Neural cell (in vitro differentiated cells): ENCODE data around the gene APBA2. TPM values are rescaled to one million over a fixed set of nuclear protein-coding genes. Genes with fewer than 3 reads are reported as not detected.

Experiments
- H2AFZ ChIP-seq: fragments of 200-600, 300-800 bp; sonication (generic), shearing (Covaris generic); 2 replicates; pipeline ENCODE4 v1.6.0; 2014; ENCODE audit warnings: low read depth, mild to moderate bottlenecking, antibody characterized with exemption, low read length, moderate library complexity
- H3F3A ChIP-seq: fragments of 200-600 bp; shearing (Covaris generic); 2 replicates; pipeline ENCODE4 v1.6.1; 2016; ENCODE audit warnings: mild to moderate bottlenecking, moderate library complexity, mixed read lengths, antibody characterized with exemption, low read length; ENCODE audit not compliant: insufficient read depth, poor library complexity, severe bottlenecking
- H3K27ac ChIP-seq: fragments of 200-600, 300-800 bp; sonication (generic), shearing (Covaris generic); 2 replicates; pipeline ENCODE4 v1.5.1; 2014; ENCODE audit warnings: mild to moderate bottlenecking, low read length, moderate library complexity
- H3K27me3 ChIP-seq: fragments of 300-800, 200-600 bp; sonication (generic), shearing (Covaris generic); 2 replicates; pipeline ENCODE4 v1.6.0; 2014; ENCODE audit warnings: mild to moderate bottlenecking, low read depth, low read length, moderate library complexity; ENCODE audit not compliant: insufficient read depth
- H3K36me3 ChIP-seq: fragments of 300-800, 200-600 bp; sonication (generic), shearing (Covaris generic); 2 replicates; pipeline ENCODE4 v1.5.1; 2014; ENCODE audit warnings: mild to moderate bottlenecking, antibody characterized with exemption, low read length, moderate library complexity; ENCODE audit not compliant: insufficient read depth
- H3K4me2 ChIP-seq: fragments of 300-800, 200-600 bp; sonication (generic), shearing (Covaris generic); 2 replicates; pipeline ENCODE4 v1.6.0; 2014; ENCODE audit warnings: mild to moderate bottlenecking, low read length
- H3K4me3 ChIP-seq: fragments of 300-800, 200-600 bp; sonication (generic), shearing (Covaris generic); 2 replicates; pipeline ENCODE4 v1.5.1; 2014; ENCODE audit warnings: mild to moderate bottlenecking, low read length, moderate library complexity
- H3K79me2 ChIP-seq: fragments of 200-600 bp; shearing (Covaris generic); replicated peaks from 2 replicates; pipeline ENCODE4 v1.6.0; 2014; ENCODE audit warnings: mild to moderate bottlenecking, low read length, moderate library complexity; ENCODE audit not compliant: insufficient read depth
- H3K9ac ChIP-seq: fragments of 300-800, 200-600 bp; sonication (generic), shearing (Covaris generic); 2 replicates; pipeline ENCODE4 v1.6.1; 2016; ENCODE audit warnings: mild to moderate bottlenecking, low read length, mixed read lengths
- H3K9me2 ChIP-seq: fragments of 200-600 bp; shearing (Covaris generic); 2 replicates; pipeline ENCODE4 v1.6.1; 2016; ENCODE audit warnings: mild to moderate bottlenecking, low read length, mixed read lengths; ENCODE audit not compliant: insufficient read depth
- H3K9me3 ChIP-seq: fragments of 200-600, 300-800 bp; sonication (generic), shearing (Covaris generic); 2 replicates; pipeline ENCODE4 v1.6.1; 2016; ENCODE audit warnings: mild to moderate bottlenecking, mixed run types, low read length, moderate library complexity, mixed read lengths
- H4K20me1 ChIP-seq: fragments of 200-600 bp; shearing (Covaris generic); 2 replicates; pipeline ENCODE4 v1.6.1; 2016; ENCODE audit warnings: mild to moderate bottlenecking, mixed run types; ENCODE audit not compliant: insufficient read depth
- CTCF ChIP-seq: fragments of 450-650 bp; IDR thresholded peaks from 2 replicates; pipeline ENCODE4 v1.5.1; 2014; ENCODE audit warnings: antibody characterized with exemption, mild to moderate bottlenecking, moderate library complexity; ENCODE audit not compliant: poor library complexity, severe bottlenecking
- EP300 ChIP-seq: fragments of 450-650 bp; conservative IDR thresholded peaks from 2 replicates; pipeline ENCODE4 v1.6.1; 2014; ENCODE audit warnings: antibody characterized with exemption, mild to moderate bottlenecking, moderate library complexity; ENCODE audit not compliant: poor library complexity, severe bottlenecking
- EZH2 ChIP-seq: fragments of 200-600, 300-800 bp; shearing (Covaris generic), sonication (generic); IDR thresholded peaks from 2 replicates; pipeline ENCODE4 v1.6.1; 2014; ENCODE audit warnings: antibody characterized with exemption, low read length, borderline replicate concordance, mild to moderate bottlenecking; ENCODE audit not compliant: insufficient read depth, poor library complexity, severe bottlenecking
- MXI1 ChIP-seq: fragments of 450-650 bp; conservative IDR thresholded peaks from 2 replicates; pipeline ENCODE4 v1.6.1; 2014; ENCODE audit warnings: antibody characterized with exemption, mild to moderate bottlenecking; ENCODE audit not compliant: poor library complexity, severe bottlenecking
- POLR2AphosphoS5 ChIP-seq: IDR thresholded peaks from 2 replicates; pipeline ENCODE4 v1.6.1; 2012
- RAD21 ChIP-seq: fragments of 450-650 bp; conservative IDR thresholded peaks from 2 replicates; pipeline ENCODE4 v1.6.1; 2014; ENCODE audit warnings: antibody characterized with exemption, mild to moderate bottlenecking, moderate library complexity
- REST ChIP-seq: IDR thresholded peaks from 2 replicates; pipeline ENCODE4 v1.6.1; 2012; ENCODE audit warnings: borderline replicate concordance
- SMC3 ChIP-seq: fragments of 450-650 bp; conservative IDR thresholded peaks from 2 replicates; pipeline ENCODE4 v1.6.1; 2014; ENCODE audit warnings: antibody characterized with exemption, mild to moderate bottlenecking, moderate library complexity; ENCODE audit not compliant: poor library complexity
- TAF1 ChIP-seq: IDR thresholded peaks from 2 replicates; pipeline ENCODE4 v1.6.1; 2012; ENCODE audit warnings: low read depth
- polyA plus RNA-seq: library from polyadenylated mRNA; depleted of rRNA; stranded (reverse); fragments of >200 nt; gene quantifications from 2 replicates; pipeline ENCODE4 v1.2.3, GENCODE V29; 2014

APBA2 gene
- polyA plus RNA-seq, 1 donor from 2014 or later, result 134 TPM

GRCh38 chr15:28953573-28954195 lies 67.9 kb downstream of the APBA2 start:
- TF ChIP-seq POLR2AphosphoS5 (no peak), TAF1 (no peak), SMC3 (no peak)
- H3K4me3 ChIP-seq, result no peak overlapping the region
- H3K9ac ChIP-seq, result no peak overlapping the region
- no peaks in the 10 kb centered on the region for H3K9me3 ChIP-seq
- no peak overlapping the region for H3K4me2 ChIP-seq
- H4K20me1 ChIP-seq, result no peaks in the 10 kb centered on the region
- H3F3A ChIP-seq, result no peaks in the 10 kb centered on the region
- no peak overlapping the region for H2AFZ ChIP-seq
- H3K79me2 ChIP-seq, result no peaks in the 10 kb centered on the region
- H3K9me2 ChIP-seq, result no peaks in the 10 kb centered on the region
- H3K27ac ChIP-seq, result no peak overlapping the region
- H3K36me3 ChIP-seq, result no peaks in the 10 kb centered on the region
- H3K27me3 ChIP-seq, result no peaks in the 10 kb centered on the region

GRCh38 chr15:28954466-28955159 lies 68.8 kb downstream of the APBA2 start:
- H3F3A ChIP-seq, result no peaks in the 10 kb centered on the region
- no peaks in the 10 kb centered on the region for H3K36me3 ChIP-seq
- TF ChIP-seq CTCF, result no peak
- TF ChIP-seq REST, result no peak
- TF ChIP-seq POLR2AphosphoS5, result no peak
- TF ChIP-seq SMC3, result no peak
- no peak for TF ChIP-seq EP300
- TF ChIP-seq TAF1, result no peak
- TF ChIP-seq EZH2, result no peak
- no peak for TF ChIP-seq RAD21
- no peak for TF ChIP-seq MXI1
- H4K20me1 ChIP-seq, result no peaks in the 10 kb centered on the region
- no peak overlapping the region for H2AFZ ChIP-seq
- no peak overlapping the region for H3K9ac ChIP-seq
- H3K4me2 ChIP-seq, result no peak overlapping the region
- H3K27me3 ChIP-seq, result no peaks in the 10 kb centered on the region
- H3K4me3 ChIP-seq, result no peak overlapping the region
- H3K9me3 ChIP-seq, result no peaks in the 10 kb centered on the region
- H3K9me2 ChIP-seq, result no peaks in the 10 kb centered on the region
- H3K27ac ChIP-seq, result no peak overlapping the region
- H3K79me2 ChIP-seq, result no peaks in the 10 kb centered on the region
